A549 (cell line): ENCODE measurements around the gene TRAPPC6A.

Experiments used
- CTCF ChIP-seq: fragments of >200 bp; sonication (Bioruptor Twin); formaldehyde crosslinking; IDR thresholded peaks from 3 replicates; pipeline ENCODE4 v1.5.1; 2016
- EP300 ChIP-seq, 2 experiments: fragments of >200 bp; sonication (Bioruptor Twin); formaldehyde crosslinking; IDR thresholded peaks; 2 replicates in 1 of 2; 3 replicates in 1 of 2; pipeline ENCODE4 v1.6.1; 2016 to 2017
- HOXB13 ChIP-seq: fragments of 250-450 bp; sonication (Bioruptor Pico); IDR thresholded peaks from 2 replicates; pipeline ENCODE4 v1.5.0; 2020; ENCODE audit warnings: low read depth, mild to moderate bottlenecking, moderate library complexity
- JUN ChIP-seq, 2 experiments: fragments of >200 bp; sonication (Bioruptor Twin); formaldehyde crosslinking; IDR thresholded peaks; 2 replicates in 1 of 2; 3 replicates in 1 of 2; pipeline ENCODE4 v1.6.1; 2016 to 2017
- KDM1A ChIP-seq: fragments of 200-600 bp; sonication (generic); IDR thresholded peaks from 2 replicates; pipeline ENCODE4 v1.6.1; 2016; ENCODE audit warnings: low read depth, mild to moderate bottlenecking
- NR3C1 ChIP-seq: fragments of >200 bp; sonication (Bioruptor Twin); formaldehyde crosslinking; IDR thresholded peaks from 3 replicates; pipeline ENCODE4 v1.6.1; 2017
- RAD21 ChIP-seq, 2 experiments: fragments of >200 bp in 1 of 2; sonication (Bioruptor Twin) in 1 of 2; formaldehyde crosslinking in 1 of 2; IDR thresholded peaks in 1 of 2; conservative IDR thresholded peaks in 1 of 2; 2 replicates in 1 of 2; 3 replicates in 1 of 2; pipeline ENCODE4 v1.6.1; 2012 to 2018; ENCODE audit warnings: inconsistent platforms in 1 of 2
- REST ChIP-seq: fragments of 200-600 bp; sonication (generic); IDR thresholded peaks from 2 replicates; pipeline ENCODE4 v1.6.1; 2016; ENCODE audit warnings: antibody characterized with exemption, mild to moderate bottlenecking, moderate library complexity
- ZSCAN20 ChIP-seq: fragments of 250-450 bp; sonication (Bioruptor Pico); IDR thresholded peaks from 2 replicates; pipeline ENCODE4 v1.8.0; 2022; ENCODE audit warnings: mild to moderate bottlenecking, moderate library complexity

GRCh38 chr19:45156011-45156630 is 21.9 kb downstream of the TRAPPC6A start:
- TF ChIP-seq KDM1A (no peak), ZSCAN20 (CRISPR knock-in tag) (no peak), REST (no peak), EP300 (IDR thresholded peaks at IDR 0.05) (no peak), JUN (IDR thresholded peaks at IDR 0.05) (no peak), RAD21 (conservative IDR thresholded peaks at IDR 0.05 in 1 of 2, IDR thresholded peaks at IDR 0.05 in 1 of 2) (no peak), HOXB13 (CRISPR knock-in tag) (no peak), NR3C1 (no peak), CTCF (no peak)
